Occipital lobe (tissue), 2 donors: ENCODE data around the gene PLOD2. TPM values are rescaled to one million over a fixed set of nuclear protein-coding genes. Genes with fewer than 3 reads are reported as not detected.
"Not testable (repeated sequence)": the region's sequence is repeated elsewhere in the genome, so short reads cannot be mapped to it uniquely, and the experiment has no call there.

ENCODE experiments used
- DNase-seq: peaks from one replicate; lab custom pipeline; 2025; lab: John Stamatoyannopoulos, UW
- total RNA-seq: library from RNA; depleted of rRNA; stranded (reverse); fragments of >200 nt; gene quantifications from one replicate; pipeline ENCODE4 v1.2.3, GENCODE V29; 2014

Gene PLOD2
- total RNA-seq, 1 donor from 2014 or later, result 22.6 TPM

DNA sequence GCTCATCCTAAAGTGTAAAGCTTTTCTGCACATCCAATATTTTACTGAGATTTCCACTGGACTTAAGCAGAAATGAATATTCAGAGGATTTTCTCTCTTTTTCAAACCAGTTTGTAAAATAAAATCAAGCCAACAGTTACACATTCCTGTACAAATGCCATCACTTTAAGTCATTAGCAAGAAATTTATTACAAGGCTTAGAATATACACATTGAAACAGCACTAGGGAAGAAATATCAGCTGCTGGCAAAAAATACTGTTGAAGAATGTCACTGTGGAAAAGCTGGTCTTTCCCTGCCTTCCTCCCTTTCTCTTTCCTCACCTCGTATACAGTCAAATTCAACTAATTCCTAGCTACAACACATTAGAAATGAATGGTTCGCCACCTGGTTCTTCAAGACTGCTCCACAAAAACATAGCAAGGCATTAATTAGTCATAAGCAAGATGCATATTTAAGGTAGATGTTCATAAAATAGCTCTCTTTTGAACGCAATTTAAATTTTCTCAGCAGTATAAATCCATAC lies 21.3 kb downstream of the PLOD2 start:
- DNase-seq, result no peak

DNA sequence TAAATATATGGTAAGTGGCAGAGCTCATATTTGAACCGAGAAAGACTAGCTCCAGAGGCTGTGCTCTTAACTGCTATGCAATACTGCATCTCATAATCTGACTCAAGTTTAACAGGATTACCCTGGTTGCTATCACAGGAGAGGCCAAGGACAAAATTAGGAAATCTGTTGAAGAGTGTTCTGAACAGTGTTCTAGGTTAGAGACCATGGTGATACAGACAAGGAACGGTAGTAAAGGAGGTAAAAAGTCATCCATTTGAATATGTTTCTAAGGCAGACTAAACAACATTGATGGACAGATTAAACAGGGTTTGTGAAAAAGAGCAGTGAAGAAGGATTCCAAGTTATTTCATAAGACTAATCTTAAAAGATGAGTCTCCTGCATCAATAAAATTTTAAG lies 22.1 kb downstream of the PLOD2 start:
- DNase-seq, result no peak

DNA sequence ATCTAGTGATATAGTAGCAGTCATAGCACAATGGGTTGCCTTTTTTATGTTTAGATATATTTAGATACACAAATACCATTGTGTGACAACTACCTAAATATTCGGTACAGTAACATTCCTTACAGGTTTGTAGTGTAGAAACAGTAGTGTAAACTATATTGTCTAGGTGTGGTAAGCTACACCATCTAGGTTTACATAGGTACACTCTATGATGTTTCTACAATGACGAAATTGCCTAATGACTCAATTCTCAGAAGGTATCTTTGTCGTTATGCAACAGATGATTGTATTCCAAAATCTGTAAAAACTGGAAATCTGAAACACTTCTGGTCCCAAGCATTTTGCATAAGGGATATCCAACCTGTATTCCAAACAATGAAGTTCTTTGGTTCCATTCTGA lies 24.3 kb downstream of the PLOD2 start:
- no peak for DNase-seq

DNA sequence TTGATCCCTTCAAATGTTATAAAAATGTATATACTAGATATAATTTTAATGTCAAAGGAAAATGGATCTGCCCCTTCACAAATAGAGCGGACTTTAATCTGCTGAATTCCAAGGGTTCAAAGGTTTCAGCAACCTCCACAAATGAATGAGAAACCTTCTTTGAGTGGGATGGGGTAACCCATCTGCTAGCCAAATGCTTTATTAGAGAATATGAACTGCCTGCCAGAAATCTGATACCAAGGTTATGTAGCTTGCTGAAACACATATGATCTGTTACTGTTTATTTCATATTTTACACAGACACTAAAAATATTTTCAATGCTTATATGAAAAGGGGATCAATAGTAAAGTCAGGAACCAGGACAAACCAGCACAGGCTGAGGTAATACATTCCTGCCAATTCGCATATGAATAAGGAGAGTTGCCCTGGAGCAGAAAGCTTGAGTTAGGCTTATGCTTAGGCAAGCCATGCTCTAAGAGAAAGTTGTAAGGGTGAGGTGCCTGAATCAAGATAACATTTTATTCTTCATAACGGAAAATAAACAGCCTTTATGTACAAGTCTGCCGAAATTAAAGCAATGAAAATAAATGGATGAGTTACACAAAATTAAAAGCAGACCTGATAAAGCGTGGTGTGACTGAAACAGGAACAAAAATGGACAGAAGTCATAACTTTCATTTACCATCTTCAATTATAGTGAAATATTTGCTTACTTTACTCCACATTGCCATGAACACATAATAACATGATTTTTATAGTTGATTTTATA lies 26.5 kb downstream of the PLOD2 start:
- DNase-seq, result no peak

DNA sequence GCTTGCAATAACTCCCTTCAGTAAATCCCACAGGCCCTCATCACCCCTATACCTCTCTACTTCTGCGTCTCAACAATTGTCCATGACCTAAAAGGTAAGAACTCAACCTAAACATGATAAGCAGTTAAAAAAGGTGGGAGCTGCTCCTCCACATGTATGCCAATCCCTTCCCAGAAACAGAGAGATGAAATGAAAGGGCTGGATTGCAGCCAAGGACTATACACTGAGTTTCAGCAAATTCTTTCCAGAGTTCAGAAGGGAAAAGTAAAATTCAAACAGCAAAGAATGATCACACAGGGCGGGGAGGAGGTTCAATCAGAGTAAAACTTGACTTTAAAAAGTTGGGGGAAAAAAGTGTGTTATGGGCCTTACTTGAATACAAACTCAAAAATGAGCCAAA lies 27.5 kb downstream of the PLOD2 start:
- DNase-seq, result no peak

DNA sequence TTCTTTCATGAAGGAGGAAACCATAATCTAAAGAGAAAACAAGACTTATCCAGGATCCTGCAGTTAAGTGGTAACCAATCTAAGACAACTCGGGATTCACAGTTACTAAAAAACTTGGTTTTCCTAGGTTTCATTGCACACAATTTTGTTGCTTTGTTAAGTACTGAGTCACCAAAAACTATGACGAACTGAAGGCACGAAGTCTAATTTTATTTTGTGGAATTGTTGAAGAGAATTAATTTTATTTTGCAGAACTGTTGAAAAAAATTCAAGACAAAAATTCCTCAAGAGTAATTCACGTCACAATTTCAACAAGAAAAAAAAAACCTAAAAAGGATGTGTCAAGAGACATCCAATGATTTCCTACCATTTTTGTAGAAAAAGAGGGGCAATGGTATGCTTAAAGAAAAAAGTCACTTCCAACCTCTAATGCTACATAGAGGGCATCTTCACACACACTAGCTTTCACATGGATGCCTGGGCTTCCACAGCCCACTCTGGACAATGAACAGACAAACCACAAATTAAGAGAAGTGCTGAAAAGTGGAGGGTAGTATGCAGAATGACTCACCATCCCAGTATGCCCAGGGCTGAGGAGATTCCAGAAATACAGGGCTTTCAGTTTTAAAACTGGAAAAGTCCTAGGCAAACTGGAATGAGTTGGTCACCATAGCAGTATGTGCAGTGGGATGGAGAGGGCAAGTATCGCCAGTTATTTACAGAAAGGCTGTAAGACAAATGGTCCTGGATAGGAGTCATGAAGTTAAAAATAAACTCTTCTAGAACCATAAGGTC lies 29.2 kb downstream of the PLOD2 start:
- no peak for DNase-seq

DNA sequence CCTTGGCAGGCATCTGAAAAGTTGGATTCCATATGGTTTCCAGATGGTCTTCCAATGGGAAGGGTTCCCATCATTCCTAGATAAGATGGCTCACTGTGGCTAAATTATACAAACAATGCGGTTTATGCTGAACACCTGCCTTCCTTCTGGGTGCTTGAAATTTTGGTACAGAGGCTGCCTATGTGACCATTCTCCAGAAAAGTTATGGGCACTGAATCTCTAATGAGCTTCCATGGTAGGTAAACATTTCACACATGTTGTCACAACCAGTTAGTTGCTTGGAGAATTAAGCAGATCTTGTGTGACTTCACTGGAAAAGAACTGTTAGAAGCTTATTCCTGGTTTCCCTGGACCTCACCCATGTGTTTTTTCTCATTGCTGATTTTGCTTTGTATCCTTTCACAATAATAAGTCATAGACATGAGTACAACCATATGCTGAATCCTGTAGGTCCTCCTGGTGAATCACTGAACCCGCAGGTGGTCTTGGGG lies 30.1 kb downstream of the PLOD2 start:
- no peak for DNase-seq

DNA sequence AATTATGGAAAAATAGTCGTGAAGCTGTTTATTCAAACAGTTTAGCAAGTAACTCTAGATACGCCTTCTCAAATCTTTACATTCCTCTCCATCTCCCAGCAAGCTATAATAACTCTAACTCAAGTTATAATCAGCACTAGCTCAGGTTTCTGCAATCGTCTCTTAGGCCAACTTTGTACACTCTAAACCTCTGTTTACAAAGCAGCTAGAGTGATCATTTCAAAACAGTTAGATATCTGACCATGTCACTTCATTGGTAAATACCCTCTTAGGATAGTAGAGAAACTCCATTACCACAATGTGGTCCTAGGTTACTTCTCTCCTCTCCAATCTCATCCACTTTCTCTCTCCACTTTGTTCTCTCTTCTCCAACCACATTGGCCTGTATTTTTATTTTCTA lies 31.2 kb downstream of the PLOD2 start:
- DNase-seq, result no peak

DNA sequence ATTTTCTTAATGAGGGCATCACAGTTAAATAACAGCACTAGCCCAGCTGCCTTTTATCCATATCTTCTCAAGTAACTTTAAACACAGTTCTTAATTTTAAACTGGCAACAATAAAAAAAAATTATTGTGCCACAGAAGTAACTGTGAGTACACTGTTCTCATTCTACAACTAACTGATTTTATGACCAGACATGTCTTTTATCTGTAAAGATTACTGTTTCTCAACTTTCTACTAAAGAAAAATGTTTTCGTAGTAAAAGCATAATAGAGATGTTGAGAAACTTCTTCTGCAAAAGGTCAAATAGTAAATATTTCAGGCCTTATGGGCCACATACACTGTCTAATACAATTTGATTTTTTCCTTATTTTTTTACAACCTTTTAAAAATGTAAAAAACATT lies 32.0 kb downstream of the PLOD2 start:
- DNase-seq, result no peak

DNA sequence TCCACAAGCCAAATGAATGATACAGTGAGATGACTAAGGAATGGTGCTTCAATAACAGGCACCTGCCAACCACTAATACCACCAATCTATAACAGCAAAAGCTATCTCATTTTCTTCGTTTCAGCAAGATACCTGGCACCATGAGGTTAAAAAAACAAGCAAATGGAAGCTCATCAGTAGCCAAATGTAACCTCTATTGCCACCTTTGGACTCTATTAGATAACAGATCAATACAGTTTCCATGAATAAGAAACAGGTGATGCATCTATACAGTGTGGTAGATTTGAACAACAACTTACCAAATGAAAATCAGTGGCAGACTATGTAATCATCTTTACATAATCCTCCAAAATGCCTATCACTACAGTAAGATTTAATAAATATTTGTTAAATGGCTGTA lies 32.8 kb downstream of the PLOD2 start:
- no peak for DNase-seq

DNA sequence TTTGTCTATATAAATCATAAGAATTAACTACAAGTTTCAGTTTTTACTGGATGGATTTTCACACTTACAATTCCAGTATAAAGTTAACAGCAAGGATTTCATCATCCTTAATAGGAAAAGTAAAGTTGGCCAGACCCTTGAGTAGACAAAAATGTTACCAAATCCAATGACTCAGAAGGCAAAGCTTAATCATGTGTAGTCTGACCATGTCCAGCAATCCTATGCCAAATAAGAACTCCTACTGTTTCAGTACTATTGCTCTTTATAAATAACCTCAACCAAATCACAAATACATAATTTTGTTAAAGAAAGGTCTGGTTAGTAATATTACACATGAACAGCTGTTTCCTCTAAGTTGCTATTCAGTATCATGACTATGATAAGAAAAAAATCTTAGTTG lies 35.0 kb downstream of the PLOD2 start:
- no peak for DNase-seq

DNA sequence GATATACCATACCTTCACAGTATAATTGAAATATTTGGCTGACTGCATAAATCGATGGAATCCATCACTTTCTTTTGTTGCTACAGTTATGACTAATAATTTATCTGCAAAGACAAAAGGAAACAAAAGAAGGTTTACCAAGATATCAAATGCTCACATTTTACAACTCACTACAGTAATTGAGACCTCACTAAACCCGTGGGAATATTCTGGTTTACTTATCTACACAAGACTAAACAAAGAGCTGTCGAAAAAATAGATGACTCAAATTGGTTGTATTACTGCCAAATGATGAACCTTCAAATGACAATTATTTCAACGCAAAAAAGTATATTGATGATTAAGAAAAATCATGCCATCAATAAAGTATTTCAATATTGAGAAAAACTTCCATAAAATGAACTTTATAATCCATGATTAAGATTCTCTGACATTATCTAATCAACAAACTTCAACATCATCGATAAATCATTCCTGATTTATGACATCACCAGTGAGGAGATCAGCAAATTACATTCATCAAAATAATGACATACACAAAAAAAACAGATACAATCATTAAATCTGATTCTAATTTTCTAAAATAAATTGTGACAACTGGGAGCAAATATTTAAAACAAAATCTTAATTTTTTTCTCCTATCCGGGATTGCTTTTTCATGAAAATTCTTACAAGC lies 36.7 kb downstream of the PLOD2 start:
- DNase-seq, result no peak

DNA sequence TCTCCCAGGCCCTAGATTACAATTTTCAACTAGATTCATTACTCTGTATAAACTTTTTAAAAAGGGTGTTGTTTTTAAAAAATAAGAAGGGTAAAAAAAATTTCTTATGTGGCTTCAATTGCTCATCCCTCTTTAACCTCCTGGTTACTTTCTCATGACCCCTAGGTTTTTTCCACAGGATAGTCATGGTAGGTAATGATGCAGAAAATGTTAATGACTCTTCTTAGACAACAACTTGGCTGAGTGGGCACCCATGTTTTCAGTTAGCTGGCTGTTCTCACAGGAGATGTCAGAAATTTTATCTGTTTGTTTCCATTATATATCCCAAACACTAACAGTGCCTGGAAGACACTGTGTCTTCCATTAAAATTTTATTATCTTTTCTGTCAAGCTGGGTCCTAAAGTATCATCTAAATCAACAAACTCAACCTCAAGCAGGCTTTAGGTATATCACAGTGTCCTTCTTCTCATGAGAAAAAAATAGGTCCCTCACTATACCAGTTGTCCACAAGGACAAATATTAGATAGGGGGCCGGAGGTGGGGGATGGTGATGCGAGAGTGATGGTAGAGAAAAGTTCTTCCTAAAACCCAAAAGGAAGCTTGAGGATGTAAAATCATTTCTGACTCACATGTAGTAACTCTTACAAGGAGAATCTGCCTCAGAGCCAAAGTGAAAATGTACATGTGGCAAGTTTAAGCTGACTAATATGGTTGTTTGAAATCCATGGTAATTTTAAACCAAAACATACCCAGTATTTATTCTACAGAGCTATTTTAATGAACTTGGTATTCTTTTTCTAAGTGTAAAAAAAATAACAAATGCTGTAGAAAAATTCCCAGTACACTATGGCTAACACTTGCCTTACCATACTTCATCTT lies 43.3 kb downstream of the PLOD2 start:
- no peak for DNase-seq

DNA sequence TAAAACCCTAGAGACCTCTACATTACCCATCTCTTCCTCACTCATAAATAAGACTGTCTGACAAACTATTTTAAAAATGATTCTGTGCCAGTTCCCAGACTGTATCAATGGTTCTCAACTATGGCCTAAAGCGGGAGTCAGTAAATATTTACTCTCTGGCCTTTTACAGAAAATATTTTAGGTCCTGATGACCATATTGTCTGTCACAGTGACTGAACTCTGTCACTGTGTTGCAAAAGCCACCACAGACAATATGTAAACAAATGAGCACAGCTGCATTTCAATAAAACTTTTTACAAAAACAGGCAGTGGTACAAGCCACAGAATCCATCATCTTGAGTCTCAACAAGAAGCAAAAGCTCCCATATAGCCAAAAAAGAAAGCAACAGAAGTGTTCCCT lies 45.4 kb downstream of the PLOD2 start:
- DNase-seq, result no peak

DNA sequence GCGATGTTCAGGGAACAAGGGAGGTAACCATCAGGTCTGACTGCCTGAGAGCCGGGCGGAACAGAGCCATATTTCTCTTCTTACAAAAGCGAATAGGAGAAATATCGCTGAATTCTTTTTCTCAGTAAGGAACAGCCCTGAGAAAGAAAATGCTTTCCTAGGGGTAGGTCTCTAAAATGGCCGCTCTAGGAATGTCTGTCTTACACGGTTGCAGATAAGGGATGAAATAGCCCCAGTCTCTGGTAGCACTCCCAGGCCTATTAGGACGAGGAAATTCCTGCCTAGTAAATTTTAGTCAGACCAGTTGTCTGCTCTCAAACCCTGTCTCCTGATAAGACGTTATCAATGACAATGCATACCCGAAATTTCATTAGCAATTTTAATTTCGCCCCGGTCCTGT lies 47.2 kb downstream of the PLOD2 start:
- not testable (repeated sequence) for DNase-seq

DNA sequence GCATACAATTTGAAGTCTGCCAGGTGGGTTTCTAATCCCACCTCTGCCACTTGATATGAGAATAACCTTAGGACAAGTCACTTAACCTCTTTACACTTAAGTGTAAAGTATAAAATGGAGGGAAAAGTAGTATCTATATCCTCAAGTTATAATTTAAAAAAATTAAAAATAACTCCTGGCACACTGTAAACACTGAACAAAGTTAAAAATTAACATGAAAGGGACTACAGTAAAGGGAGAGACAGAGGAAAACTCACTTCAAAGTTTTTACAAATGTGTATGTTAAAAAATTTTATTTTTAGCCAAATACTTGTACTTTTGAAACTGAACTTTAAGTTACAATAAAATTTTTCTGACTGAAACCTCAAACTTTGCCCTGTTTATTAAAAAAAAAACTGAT lies 49.6 kb downstream of the PLOD2 start:
- DNase-seq, result no peak

DNA sequence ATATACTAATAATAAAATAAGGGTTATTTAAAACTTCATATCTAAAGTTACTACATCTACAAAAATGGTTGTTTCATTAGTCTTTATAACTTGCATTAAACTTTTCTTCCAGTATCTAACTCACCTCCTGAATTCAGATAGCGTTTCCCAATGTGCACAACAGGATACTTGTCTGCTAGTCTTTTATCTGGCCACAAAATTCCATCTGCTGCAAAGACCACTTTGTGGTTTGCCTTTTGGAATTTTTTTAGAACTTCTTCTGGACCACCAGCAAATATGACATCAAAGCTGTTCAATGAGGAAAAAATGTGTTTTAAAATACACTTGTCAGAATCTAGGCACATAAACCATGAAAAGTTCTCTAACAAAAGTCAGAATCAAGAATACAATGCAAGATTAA lies 50.8 kb downstream of the PLOD2 start:
- no peak for DNase-seq

DNA sequence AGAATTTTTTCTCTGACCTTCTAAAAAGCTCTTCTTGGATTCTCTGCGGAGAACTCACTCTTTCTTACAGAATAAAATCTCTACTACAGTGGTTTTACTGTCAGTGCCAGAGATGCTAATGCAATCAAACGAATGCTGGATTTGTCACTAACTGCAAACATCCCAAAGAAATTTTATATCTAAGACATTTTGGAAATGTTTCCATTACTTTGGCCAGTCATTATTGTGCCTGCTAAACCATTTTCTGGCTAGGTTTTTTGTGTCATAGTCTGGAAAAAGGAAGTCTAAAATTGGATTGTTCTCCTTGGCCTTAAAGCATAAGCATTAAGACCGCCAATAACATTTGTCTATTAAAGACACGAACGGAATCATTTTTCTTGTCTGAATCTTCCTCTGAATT lies 54.0 kb downstream of the PLOD2 start:
- DNase-seq, result no peak

DNA sequence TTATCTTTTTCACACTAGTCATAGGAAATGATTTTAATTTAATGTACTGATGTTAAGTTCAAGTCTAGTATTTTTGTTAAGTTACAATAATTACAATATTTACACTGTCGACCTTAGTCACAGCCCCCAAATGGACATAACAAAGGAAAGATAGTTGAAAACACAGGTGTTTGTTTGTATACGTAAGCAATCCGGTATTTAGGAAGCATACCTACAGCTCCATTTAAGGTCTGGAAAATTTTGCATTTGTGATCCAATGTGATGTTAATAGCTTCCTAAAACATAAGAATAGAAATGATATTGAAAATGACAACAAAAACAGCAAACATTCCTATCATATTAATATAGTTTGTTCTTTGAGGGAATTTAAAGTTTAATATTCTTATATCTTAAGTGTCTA lies 56.9 kb downstream of the PLOD2 start:
- no peak for DNase-seq

DNA sequence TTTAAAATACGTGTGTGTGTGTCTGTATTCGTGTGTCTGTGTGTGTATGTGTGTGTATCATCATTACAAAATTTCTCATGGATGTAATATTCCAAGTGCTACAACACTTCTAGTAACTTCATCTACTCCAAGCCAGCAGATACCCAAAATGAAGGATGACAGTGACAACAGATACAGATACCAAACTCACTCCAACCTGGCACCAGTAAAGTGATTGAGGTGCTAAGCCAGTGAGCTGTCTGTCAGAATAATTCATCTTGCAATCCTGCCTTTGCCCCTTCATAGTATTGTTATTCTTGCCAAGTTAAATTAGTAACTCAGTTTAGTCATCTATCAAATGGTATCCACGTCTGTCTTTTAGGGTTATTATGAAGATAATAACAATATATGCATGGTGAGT lies 58.1 kb downstream of the PLOD2 start:
- no peak for DNase-seq

DNA sequence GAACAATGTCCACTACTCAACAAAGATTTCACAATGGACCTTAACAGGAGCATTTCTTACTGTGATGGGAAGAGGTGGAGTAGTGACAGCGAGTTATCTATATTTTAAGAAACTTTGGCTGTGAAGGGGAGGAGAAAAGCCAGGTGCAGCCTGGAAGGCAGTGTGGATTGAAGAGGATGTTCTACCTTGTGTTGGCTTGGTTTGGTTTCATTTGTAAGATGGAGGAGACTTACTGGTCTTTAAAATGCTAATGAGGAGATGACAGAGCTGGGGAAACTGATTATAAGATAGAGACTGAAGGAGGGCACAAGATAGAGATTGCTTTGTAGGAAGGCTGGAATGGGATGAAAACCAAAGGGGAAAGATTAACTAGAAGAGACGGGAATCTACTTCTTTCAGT lies 59.4 kb downstream of the PLOD2 start:
- DNase-seq, result no peak
